OCI-LY3 (cell line): ENCODE measurements around the gene LNPK.

Experiments
- H2AFZ ChIP-seq: fragments of 200-600, 300-600 bp; shearing (Covaris generic); 2 replicates; pipeline ENCODE4 v1.6.0; 2014; ENCODE audit warnings: antibody characterized with exemption, low read depth, low read length
- H3K27ac ChIP-seq: fragments of 200-600, 300-600 bp; sonication (generic); 2 replicates; pipeline ENCODE4 v1.5.1; 2014; ENCODE audit warnings: mild to moderate bottlenecking, low read length, moderate library complexity, mixed read lengths
- H3K27me3 ChIP-seq: fragments of 200-600, 300-600 bp; sonication (generic); 2 replicates; pipeline ENCODE4 v1.6.1; 2014; ENCODE audit warnings: low read depth, low read length, mixed read lengths
- H3K36me3 ChIP-seq: fragments of 200-600, 300-600 bp; sonication (generic); replicated peaks from 2 replicates; pipeline ENCODE3; 2014; ENCODE audit warnings: low read depth, low read length, mixed read lengths
- H3K4me1 ChIP-seq: fragments of 300-600, 200-600 bp; sonication (generic); 2 replicates; pipeline ENCODE4 v1.6.1; 2014; ENCODE audit warnings: low read length, mixed read lengths
- H3K4me2 ChIP-seq: fragments of 200-600, 300-600 bp; sonication (generic); 2 replicates; pipeline ENCODE4 v1.6.1; 2014; ENCODE audit warnings: low read length, mixed read lengths
- H3K4me3 ChIP-seq: fragments of 300-600, 200-600 bp; sonication (generic); 2 replicates; pipeline ENCODE4 v1.5.1; 2014; ENCODE audit warnings: antibody characterized with exemption, mild to moderate bottlenecking, low read length, moderate library complexity
- H3K79me2 ChIP-seq: fragments of 300-600, 200-600 bp; shearing (Covaris generic); 2 replicates; pipeline ENCODE4 v1.6.1; 2014; ENCODE audit warnings: mild to moderate bottlenecking, low read length, mixed read lengths
- H3K9ac ChIP-seq: fragments of 300-600, 200-600 bp; shearing (Covaris generic); 2 replicates; pipeline ENCODE4 v1.6.0; 2014; ENCODE audit warnings: mild to moderate bottlenecking, low read length, moderate library complexity
- H3K9me3 ChIP-seq: fragments of 200-600, 300-600 bp; shearing (Covaris generic); 2 replicates; pipeline ENCODE4 v1.6.1; 2014; ENCODE audit warnings: low read length, mixed read lengths; ENCODE audit not compliant: insufficient read depth
- H4K20me1 ChIP-seq: fragments of 200-600, 300-600 bp; sonication (generic); 2 replicates; pipeline ENCODE4 v1.6.1; 2016; ENCODE audit warnings: low read length, mixed read lengths; ENCODE audit not compliant: insufficient read depth
- CTCF ChIP-seq: fragments of 200-600, 300-600 bp; sonication (generic); IDR thresholded peaks from 2 replicates; pipeline ENCODE4 v1.5.1; 2014; ENCODE audit warnings: antibody characterized with exemption, low read length, low read depth
- EZH2phosphoT487 ChIP-seq: fragments of 200-600 bp; shearing (Covaris generic); IDR thresholded peaks from 2 replicates; pipeline ENCODE4 v1.6.1; 2018; ENCODE audit warnings: antibody characterized with exemption, mixed run types, low read depth

LNPK gene

GRCh38 chr2:175874291-175874690 lies 127.8 kb downstream of the LNPK start:
- TF ChIP-seq CTCF (no peak), EZH2phosphoT487 (no peak)
- H3K4me3 ChIP-seq, result no peak overlapping the region
- H3K9me3 ChIP-seq, result no peaks in the 10 kb centered on the region
- H3K36me3 ChIP-seq, result no peaks in the 10 kb centered on the region
- no peak overlapping the region for H3K9ac ChIP-seq
- H3K79me2 ChIP-seq, result no peaks in the 10 kb centered on the region
- no peak overlapping the region for H2AFZ ChIP-seq
- H4K20me1 ChIP-seq, result no peaks in the 10 kb centered on the region
- no peaks in the 10 kb centered on the region for H3K4me1 ChIP-seq
- no peak overlapping the region for H3K27ac ChIP-seq
- H3K4me2 ChIP-seq, result no peak overlapping the region
- H3K27me3 ChIP-seq, result no peaks in the 10 kb centered on the region
